IPS-18a (cell line): ENCODE measurements around the gene DLL3.

Experiments used
- H3K27ac ChIP-seq: one replicate; pipeline ENCODE4 v1.5.1; 2013; ENCODE audit warnings: low read length
- H3K27me3 ChIP-seq: one replicate; pipeline ENCODE4 v1.6.1; 2013; ENCODE audit warnings: mild to moderate bottlenecking, low read length; ENCODE audit not compliant: control insufficient read depth, insufficient read depth
- H3K36me3 ChIP-seq: one replicate; pipeline ENCODE4 v1.6.1; 2013; ENCODE audit warnings: low read depth, low read length; ENCODE audit not compliant: control insufficient read depth
- H3K4me1 ChIP-seq: one replicate; pipeline ENCODE4 v1.6.1; 2013; ENCODE audit warnings: low read depth, low read length; ENCODE audit not compliant: control insufficient read depth
- H3K4me3 ChIP-seq: one replicate; pipeline ENCODE4 v1.5.1; 2013; ENCODE audit warnings: low read length
- H3K9ac ChIP-seq: one replicate; pipeline ENCODE4 v1.6.1; 2013; ENCODE audit warnings: mild to moderate bottlenecking, low read length, moderate library complexity
- H3K9me3 ChIP-seq: one replicate; pipeline ENCODE4 v1.6.1; 2013; ENCODE audit warnings: low read depth, low read length; ENCODE audit not compliant: control insufficient read depth

DLL3 gene

DNA sequence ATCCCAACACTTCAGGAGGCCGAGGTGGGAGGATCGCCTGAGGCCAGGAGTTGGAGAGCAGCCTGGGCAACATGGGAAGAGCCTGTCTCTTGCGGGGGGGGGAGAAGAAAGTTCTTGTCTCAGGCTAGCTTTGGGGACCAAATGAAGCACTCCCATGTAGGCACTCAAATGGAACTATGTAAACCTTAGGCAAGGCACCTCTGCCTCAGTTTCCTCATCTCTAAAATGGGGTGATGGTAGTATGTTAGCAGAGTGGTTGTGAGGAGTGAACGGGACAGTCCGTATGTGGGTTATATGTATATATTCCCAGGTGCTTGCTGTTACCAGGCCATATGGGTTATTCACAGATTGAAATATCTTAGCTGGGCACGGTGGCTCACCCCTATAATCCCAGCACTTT is 6.5 kb upstream of the DLL3 start:
- Histone ChIP-seq H3K27ac (no peak overlapping the region), H3K4me3 (no peak overlapping the region), H3K4me1 (peaks cover 4% of the 10 kb centered on the region), H3K36me3 (peaks cover 26% of the 10 kb centered on the region), H3K9ac (no peak overlapping the region), H3K9me3 (no peaks in the 10 kb centered on the region), H3K27me3 (peaks cover 4% of the 10 kb centered on the region)

DNA sequence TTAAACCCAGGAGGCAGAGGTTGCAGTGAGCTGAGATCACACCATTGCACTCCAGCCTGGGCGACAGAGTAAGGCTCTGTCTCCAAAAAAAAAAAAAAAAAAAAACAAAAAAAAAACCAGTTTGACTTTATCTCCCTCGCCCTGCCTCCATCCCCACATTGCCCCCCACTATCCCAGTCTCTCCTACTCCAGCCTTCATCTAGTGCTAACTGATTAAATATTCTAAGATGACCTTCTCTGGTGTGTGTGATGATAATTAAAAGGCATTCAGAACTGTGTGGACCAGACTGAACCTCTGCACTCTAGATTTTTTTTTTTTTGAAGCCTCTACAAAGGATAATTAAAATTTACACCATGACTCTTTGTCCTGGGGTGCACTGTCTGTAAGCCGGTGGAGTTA is 6.0 kb upstream of the DLL3 start:
- H3K4me3 ChIP-seq = no peak overlapping the region
- H3K9me3 ChIP-seq = no peaks in the 10 kb centered on the region
- peaks cover 4% of the 10 kb centered on the region for H3K4me1 ChIP-seq
- no peak overlapping the region for H3K9ac ChIP-seq
- no peak overlapping the region for H3K27ac ChIP-seq
- peaks cover 26% of the 10 kb centered on the region for H3K36me3 ChIP-seq
- H3K27me3 ChIP-seq = peaks cover 9% of the 10 kb centered on the region

DNA sequence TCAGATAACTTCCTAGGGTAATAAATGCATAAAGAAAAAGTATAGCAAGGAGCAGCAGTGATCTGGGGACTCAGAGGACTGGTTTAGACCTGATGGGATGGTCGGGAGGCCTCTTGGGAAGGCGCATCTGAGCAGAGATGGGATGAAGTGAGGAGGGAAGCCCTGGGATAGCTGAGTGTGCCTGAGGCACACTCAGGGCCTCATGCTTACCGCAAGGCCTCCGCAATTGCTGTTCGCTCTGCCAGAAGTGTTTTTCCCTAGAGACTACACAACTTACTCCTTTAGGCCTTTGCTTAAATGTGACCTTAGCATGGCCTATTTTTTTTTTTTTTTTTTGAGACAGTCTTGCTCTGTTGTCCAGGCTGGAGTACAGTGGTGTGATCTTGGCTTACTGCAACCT is 4.1 kb upstream of the DLL3 start:
- peaks cover 11% of the 10 kb centered on the region for H3K4me1 ChIP-seq
- no peaks in the 10 kb centered on the region for H3K9me3 ChIP-seq
- no peak overlapping the region for H3K4me3 ChIP-seq
- peaks cover 28% of the 10 kb centered on the region for H3K27me3 ChIP-seq
- H3K27ac ChIP-seq = no peak overlapping the region
- H3K9ac ChIP-seq = no peak overlapping the region
- peaks cover 7% of the 10 kb centered on the region for H3K36me3 ChIP-seq

DNA sequence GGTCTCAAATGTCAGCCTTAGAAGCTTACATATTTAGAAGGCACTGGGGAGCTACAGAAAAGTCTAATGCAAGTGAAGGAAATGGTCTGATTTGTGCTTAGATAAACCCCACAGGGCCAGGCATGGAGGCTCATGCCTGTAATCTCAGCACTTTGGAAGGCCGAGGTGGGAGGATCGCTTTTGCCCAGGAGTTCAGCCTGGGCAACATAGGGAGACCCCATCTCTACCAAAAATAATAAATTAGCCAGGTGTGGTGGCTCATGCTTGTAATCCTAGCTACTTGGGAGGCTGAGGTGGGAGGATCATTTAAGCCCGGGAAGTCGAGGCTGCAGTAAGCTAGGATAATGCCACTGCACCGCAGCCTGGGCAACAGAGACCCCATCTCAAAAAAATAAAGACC is 2.7 kb upstream of the DLL3 start:
- no peak overlapping the region for H3K9ac ChIP-seq
- H3K4me3 ChIP-seq = no peak overlapping the region
- no peak overlapping the region for H3K27ac ChIP-seq
- H3K36me3 ChIP-seq = no peaks in the 10 kb centered on the region
- H3K27me3 ChIP-seq = peaks cover 42% of the 10 kb centered on the region
- H3K4me1 ChIP-seq = peaks cover 11% of the 10 kb centered on the region
- no peaks in the 10 kb centered on the region for H3K9me3 ChIP-seq

DNA sequence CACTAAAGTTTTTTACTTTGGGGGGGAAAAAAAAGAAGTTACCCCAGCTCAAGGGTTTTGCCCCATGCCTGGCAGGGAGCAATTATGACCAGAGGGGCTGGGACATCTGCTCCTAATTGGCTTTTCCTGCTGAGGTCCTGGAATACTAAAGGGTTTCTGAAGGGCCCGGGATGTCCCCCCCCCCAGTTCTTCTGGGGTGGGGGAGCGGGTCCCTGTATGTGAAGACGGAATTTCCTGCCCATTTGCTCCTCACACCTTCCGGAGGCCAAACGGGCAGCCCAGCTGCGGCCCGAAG is 1.1 kb upstream of the DLL3 start:
- peaks cover 11% of the 10 kb centered on the region for H3K4me1 ChIP-seq
- no peaks in the 10 kb centered on the region for H3K36me3 ChIP-seq
- H3K9me3 ChIP-seq = no peaks in the 10 kb centered on the region
- H3K4me3 ChIP-seq = peak overlapping the region; percentile 52
- H3K27me3 ChIP-seq = peaks cover 57% of the 10 kb centered on the region
- no peak overlapping the region for H3K9ac ChIP-seq
- H3K27ac ChIP-seq = no peak overlapping the region

DNA sequence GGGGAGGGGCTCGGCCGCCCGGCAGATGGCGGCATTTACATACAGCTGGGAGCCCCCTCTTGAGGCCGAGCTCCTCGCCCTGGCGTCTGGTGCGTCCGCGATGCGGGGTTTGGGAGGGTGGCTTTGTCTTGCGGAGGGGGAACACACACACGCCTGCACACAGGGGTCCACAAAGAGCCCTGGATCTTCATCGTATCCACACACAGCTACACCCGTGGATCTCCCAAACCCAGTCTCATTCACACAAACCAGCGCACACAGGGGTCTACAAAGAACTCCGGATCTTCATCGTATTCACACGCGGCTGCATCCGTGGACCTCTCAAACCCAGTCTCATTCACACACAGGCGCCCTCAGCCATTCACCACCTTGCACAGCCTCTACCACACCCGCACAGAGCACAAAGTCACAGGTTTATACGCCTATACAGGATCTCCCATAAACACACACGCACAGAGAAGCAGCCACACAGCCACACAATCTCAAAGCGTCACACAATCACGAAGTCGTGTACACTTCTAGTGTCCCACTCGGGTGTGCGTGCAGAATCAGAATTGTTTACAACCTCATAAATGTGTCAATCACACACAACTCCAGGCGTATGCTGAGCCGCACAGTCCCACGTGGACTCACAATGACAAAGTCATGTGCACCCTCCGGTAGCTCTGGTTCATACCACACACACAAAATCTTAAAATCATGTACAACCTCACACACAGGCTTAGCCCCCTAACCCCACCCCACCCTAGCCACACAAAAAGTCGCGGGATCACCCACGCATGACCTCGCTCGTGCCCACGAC is 550 bp upstream of the DLL3 start:
- H3K9ac ChIP-seq = peak overlapping the region; percentile 36
- no peaks in the 10 kb centered on the region for H3K9me3 ChIP-seq
- no peaks in the 10 kb centered on the region for H3K36me3 ChIP-seq
- no peak overlapping the region for H3K27ac ChIP-seq
- H3K27me3 ChIP-seq = peaks cover 61% of the 10 kb centered on the region
- peaks cover 7% of the 10 kb centered on the region for H3K4me1 ChIP-seq
- H3K4me3 ChIP-seq = peak overlapping the region; percentile 52

DNA sequence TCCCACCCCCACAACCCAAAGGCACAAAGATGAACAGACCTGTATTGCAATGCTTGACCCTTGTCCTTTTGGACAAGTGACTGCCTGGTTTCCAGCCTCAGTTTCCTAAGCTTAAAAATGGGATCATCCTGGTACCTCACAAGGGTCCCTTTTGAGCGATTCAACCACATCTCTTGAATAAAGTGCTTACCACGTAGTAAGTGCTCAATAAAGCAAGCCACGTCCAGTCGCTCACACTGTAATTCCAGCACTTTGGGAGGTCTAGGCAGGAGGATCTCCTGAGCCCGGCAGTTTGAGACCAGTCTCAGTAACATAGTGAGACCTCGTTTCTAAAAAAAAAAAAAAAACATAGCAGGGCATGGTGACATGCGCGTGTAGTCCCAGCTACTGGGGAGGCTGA is 1.2 kb downstream of the DLL3 start:
- H3K4me1 ChIP-seq = peaks cover 7% of the 10 kb centered on the region
- H3K4me3 ChIP-seq = no peak overlapping the region
- H3K27me3 ChIP-seq = peaks cover 79% of the 10 kb centered on the region
- no peak overlapping the region for H3K9ac ChIP-seq
- no peaks in the 10 kb centered on the region for H3K36me3 ChIP-seq
- no peak overlapping the region for H3K27ac ChIP-seq
- H3K9me3 ChIP-seq = no peaks in the 10 kb centered on the region

DNA sequence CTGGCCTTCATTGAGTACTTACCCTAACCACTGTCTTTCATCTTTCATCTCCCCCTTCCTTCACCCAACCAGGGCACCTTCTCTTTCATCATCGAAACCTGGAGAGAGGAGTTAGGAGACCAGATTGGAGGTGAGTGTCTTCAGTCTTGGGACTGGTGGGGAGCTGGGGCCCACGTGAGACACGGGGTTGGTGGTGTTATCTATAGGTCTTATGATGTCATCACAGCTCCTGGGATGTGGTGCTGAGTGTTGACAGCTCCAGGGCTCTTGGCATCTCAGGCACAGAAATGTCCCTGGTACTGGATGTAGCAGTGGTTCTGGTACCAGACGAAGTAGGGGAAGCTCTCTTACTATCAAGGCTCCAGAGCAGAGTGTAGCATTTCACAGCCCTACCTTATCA is 1.8 kb downstream of the DLL3 start:
- H3K4me1 ChIP-seq = peaks cover 7% of the 10 kb centered on the region

DNA sequence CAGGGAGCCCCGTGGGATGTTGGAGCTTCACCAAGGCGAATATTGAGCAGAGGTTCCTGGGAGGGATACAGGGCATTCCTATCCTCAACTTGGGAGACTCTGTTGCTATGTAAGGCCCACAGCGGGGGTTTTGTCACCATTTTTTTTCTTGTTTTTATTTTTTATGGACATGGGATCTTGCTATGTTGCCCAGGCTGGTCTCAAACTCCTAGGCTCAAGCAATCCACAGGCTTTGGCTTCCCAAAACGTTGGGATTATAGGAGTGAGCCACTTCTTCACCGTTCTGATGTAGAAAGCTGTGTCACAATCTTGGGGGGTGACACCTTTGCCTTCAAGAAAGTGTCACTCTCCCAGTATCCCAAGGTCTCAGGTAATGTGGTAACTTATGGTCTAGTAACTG is 2.6 kb downstream of the DLL3 start:
- Histone ChIP-seq H3K4me3 (no peak overlapping the region), H3K9ac (no peak overlapping the region), H3K4me1 (peaks cover 7% of the 10 kb centered on the region), H3K36me3 (no peaks in the 10 kb centered on the region), H3K27me3 (peaks cover 93% of the 10 kb centered on the region), H3K27ac (no peak overlapping the region), H3K9me3 (no peaks in the 10 kb centered on the region)

More for the DNA sequence above, 1.8 kb downstream of the DLL3 start:
- H3K4me3 ChIP-seq = no peak overlapping the region
- H3K36me3 ChIP-seq = no peaks in the 10 kb centered on the region
- no peaks in the 10 kb centered on the region for H3K9me3 ChIP-seq
- no peak overlapping the region for H3K27ac ChIP-seq
- no peak overlapping the region for H3K9ac ChIP-seq
- H3K27me3 ChIP-seq = peaks cover 85% of the 10 kb centered on the region

DNA sequence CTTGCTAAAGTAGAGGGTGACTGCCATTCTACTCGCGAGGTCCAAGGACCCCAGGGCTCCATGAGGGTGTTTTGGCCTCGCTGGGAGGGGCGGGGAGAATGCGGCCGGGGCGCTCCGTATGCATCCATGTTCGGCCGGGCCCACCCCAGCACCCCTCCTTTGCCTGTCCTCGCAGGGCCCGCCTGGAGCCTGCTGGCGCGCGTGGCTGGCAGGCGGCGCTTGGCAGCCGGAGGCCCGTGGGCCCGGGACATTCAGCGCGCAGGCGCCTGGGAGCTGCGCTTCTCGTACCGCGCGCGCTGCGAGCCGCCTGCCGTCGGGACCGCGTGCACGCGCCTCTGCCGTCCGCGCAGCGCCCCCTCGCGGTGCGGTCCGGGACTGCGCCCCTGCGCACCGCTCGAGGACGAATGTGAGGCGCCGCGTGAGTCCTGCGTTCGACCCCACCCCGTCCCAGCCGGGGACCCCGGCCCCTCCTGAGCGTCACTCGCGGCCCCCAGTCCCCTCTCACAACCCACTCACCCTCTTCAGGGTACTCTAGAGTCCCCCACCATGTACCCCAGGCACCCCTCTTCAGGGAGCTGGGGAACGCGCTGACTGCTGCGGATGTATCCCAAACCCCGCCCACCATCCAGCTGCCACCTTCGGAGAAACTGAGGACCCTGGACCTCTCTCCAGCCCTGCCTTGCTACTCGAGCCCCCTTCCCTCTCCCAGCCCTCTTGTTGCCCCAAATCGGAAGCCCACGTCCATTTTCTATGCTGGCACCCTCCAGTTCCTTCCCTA is 4.1 kb downstream of the DLL3 start:
- H3K9ac ChIP-seq = no peak overlapping the region
- H3K36me3 ChIP-seq = no peaks in the 10 kb centered on the region
- no peaks in the 10 kb centered on the region for H3K9me3 ChIP-seq
- peaks cover 97% of the 10 kb centered on the region for H3K27me3 ChIP-seq
- no peak overlapping the region for H3K4me3 ChIP-seq
- no peak overlapping the region for H3K27ac ChIP-seq
- peaks cover 7% of the 10 kb centered on the region for H3K4me1 ChIP-seq

DNA sequence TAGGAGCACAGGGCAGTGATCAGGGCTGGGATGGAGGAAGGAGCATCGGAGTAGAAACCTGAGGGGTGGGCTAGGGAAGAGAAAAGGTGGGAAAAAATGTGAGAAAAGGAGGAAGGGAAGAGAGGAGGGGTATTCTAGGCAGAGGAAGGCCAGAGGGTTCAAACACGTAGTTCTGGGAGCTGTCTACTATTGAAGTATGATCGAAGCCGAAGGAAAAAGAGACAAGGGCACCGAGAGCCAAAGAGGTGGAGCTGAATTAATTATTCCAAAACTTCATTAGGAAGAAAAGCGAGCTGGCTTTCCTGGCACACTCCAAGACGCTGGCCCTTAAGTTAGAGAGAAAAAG is 7.8 kb downstream of the DLL3 start:
- H3K4me3 ChIP-seq = no peak overlapping the region
- no peak overlapping the region for H3K27ac ChIP-seq
- no peaks in the 10 kb centered on the region for H3K9me3 ChIP-seq
- H3K9ac ChIP-seq = no peak overlapping the region
- peaks cover 77% of the 10 kb centered on the region for H3K27me3 ChIP-seq
- H3K4me1 ChIP-seq = no peaks in the 10 kb centered on the region
- H3K36me3 ChIP-seq = no peaks in the 10 kb centered on the region
